BE2C (cell line): ENCODE data around the gene GUK1.
A peak's percentile ranks its signal among the peaks of the same experiment; 100 is the strongest.

Source experiments
- DNase-seq: peaks from one replicate; pipeline ENCODE4 v3.0.0-alpha.2; 2020
- H3K27me3 ChIP-seq: fragments of 250-450 bp; sonication (Bioruptor Pico); 2 replicates; pipeline ENCODE4 v1.5.1; 2020; ENCODE audit warnings: mild to moderate bottlenecking
- H3K36me3 ChIP-seq: fragments of 250-450 bp; sonication (Bioruptor Pico); 2 replicates; pipeline ENCODE4 v1.5.1; 2020; ENCODE audit warnings: mild to moderate bottlenecking
- H3K4me1 ChIP-seq: fragments of 250-450 bp; sonication (Bioruptor Pico); 2 replicates; pipeline ENCODE4 v1.5.1; 2020
- H3K4me3 ChIP-seq: 2 replicates; pipeline ENCODE4 v1.5.1; 2011; ENCODE audit warnings: low read depth, low read length
- H3K9me3 ChIP-seq: fragments of 250-450 bp; sonication (Bioruptor Pico); 2 replicates; pipeline ENCODE4 v1.5.1; 2020
- CTCF ChIP-seq: IDR thresholded peaks from 2 replicates; pipeline ENCODE4 v1.5.1; 2012; ENCODE audit warnings: mild to moderate bottlenecking, low read depth, low read length

Gene GUK1

GRCh38 chr1:228145463-228146416 is 5.7 kb downstream of the GUK1 start:
- no peaks in the 10 kb centered on the region for H3K27me3 ChIP-seq
- no peak overlapping the region for H3K4me3 ChIP-seq
- H3K4me1 ChIP-seq: peaks cover 24% of the 10 kb centered on the region
- H3K9me3 ChIP-seq: no peaks in the 10 kb centered on the region
- DNase-seq: peak; percentile 5
- H3K36me3 ChIP-seq: peaks cover 6% of the 10 kb centered on the region
- no peak for TF ChIP-seq CTCF

GRCh38 chr1:228146417-228147150 is 6.5 kb downstream of the GUK1 start:
- H3K4me3 ChIP-seq: no peak overlapping the region
- peaks cover 27% of the 10 kb centered on the region for H3K4me1 ChIP-seq
- H3K9me3 ChIP-seq: no peaks in the 10 kb centered on the region
- peaks cover 6% of the 10 kb centered on the region for H3K36me3 ChIP-seq
- no peak for TF ChIP-seq CTCF
- no peaks in the 10 kb centered on the region for H3K27me3 ChIP-seq
- peak; percentile 4 for DNase-seq

- no peaks in the 10 kb centered on the region for H3K9me3 ChIP-seq
These were observed 7.1 kb downstream of the GUK1 start for GRCh38 chr1:228147151-228147693.

GRCh38 chr1:228147768-228148167 is 7.7 kb downstream of the GUK1 start:
- Histone ChIP-seq H3K4me3 (no peak overlapping the region), H3K36me3 (peaks cover 3% of the 10 kb centered on the region), H3K9me3 (no peaks in the 10 kb centered on the region), H3K27me3 (no peaks in the 10 kb centered on the region), H3K4me1 (peaks cover 21% of the 10 kb centered on the region)
- DNase-seq: no peak
- TF ChIP-seq CTCF: no peak

More at GRCh38 chr1:228147151-228147693, 7.1 kb downstream of the GUK1 start:
- no peak for TF ChIP-seq CTCF
- H3K36me3 ChIP-seq: peaks cover 3% of the 10 kb centered on the region
- DNase-seq: peak; percentile 7
- peaks cover 22% of the 10 kb centered on the region for H3K4me1 ChIP-seq
- H3K4me3 ChIP-seq: no peak overlapping the region
- H3K27me3 ChIP-seq: no peaks in the 10 kb centered on the region

GRCh38 chr1:228148196-228148861 is 8.2 kb downstream of the GUK1 start:
- Histone ChIP-seq H3K9me3 (no peaks in the 10 kb centered on the region), H3K4me1 (peaks cover 21% of the 10 kb centered on the region), H3K36me3 (peaks cover 3% of the 10 kb centered on the region), H3K4me3 (no peak overlapping the region), H3K27me3 (no peaks in the 10 kb centered on the region)
- TF ChIP-seq CTCF: no peak
- DNase-seq: peak; percentile 8
